Cardiac fibroblast (primary cell): ENCODE results near the gene TMIGD2.

Experiments
- DNase-seq, 2 donors: peaks; one replicate each; pipeline versions ENCODE4 v3.0.0 to v3.0.0-alpha.2; 2010; ENCODE audit warnings: low read depth in 2 of 2
- H3K4me3 ChIP-seq, 2 donors: replicated peaks in 1 of 2; 1 replicate in 1 of 2; 2 replicates in 1 of 2; pipeline ENCODE4 v1.5.1; 2011; ENCODE audit warnings: low read depth in 2 of 2, low read length in 2 of 2, mild to moderate bottlenecking in 2 of 2, moderate library complexity in 1 of 2
- CTCF ChIP-seq: IDR thresholded peaks from one replicate; pipeline ENCODE4 v1.5.1; 2011; ENCODE audit warnings: low read depth, mild to moderate bottlenecking, low read length, inconsistent platforms

TMIGD2 gene

GRCh38 chr19:4284974-4285373, 17.2 kb downstream of the TMIGD2 start:
- no peak for TF ChIP-seq CTCF
- DNase-seq, result no peak
- H3K4me3 ChIP-seq, result no peak overlapping the region

- TF ChIP-seq CTCF, result no peak
- no peak for DNase-seq
- H3K4me3 ChIP-seq, result no peak overlapping the region
Observed at GRCh38 chr19:4284176-4284958, 17.8 kb downstream of the TMIGD2 start.

- no peak overlapping the region for H3K4me3 ChIP-seq
- no peak for TF ChIP-seq CTCF
- DNase-seq, result no peak
Observed at GRCh38 chr19:4279530-4280422, 22.4 kb downstream of the TMIGD2 start.

GRCh38 chr19:4279267-4279529, 23.0 kb downstream of the TMIGD2 start:
- DNase-seq, result no peak
- no peak for TF ChIP-seq CTCF
- no peak overlapping the region for H3K4me3 ChIP-seq

GRCh38 chr19:4278419-4279266, 23.5 kb downstream of the TMIGD2 start, which contains the start of gene SHD:
TSS of gene SHD (plus strand) at chr19:4279266. CDS start at chr19:4280064, 798 bp downstream.
- no peak for TF ChIP-seq CTCF
- no peak within 1 kb of the TSS for H3K4me3 ChIP-seq
- no peak for DNase-seq

GRCh38 chr19:4278010-4278409, 24.2 kb downstream of the TMIGD2 start:
- no peak for TF ChIP-seq CTCF
- H3K4me3 ChIP-seq, result no peak overlapping the region
- DNase-seq, result no peak
